ENCODE results near the gene SLC7A8. TPM values are rescaled to one million over a fixed set of nuclear protein-coding genes. Genes with fewer than 3 reads are reported as not detected.

The SLC7A8 gene
- total RNA-seq, 1 experiment from 2014 or later, result 77.9 TPM

- H3K36me3 Mint-ChIP-seq (ENCODE audit: insufficient read depth in 1 of 3, low read depth in 3 of 3), result no peaks in the 10 kb centered on the region; a peak in 1 of 7 replicates
- H3K4me1 Mint-ChIP-seq, result peaks cover 51 to 57% of the 10 kb centered on the region in 2 experiments
- Histone ChIP-seq H2BK120ac (ENCODE audit: low read depth, low read length, poor library complexity, severe bottlenecking) (no peak within 1 kb of the TSS), H3K27ac (ENCODE audit: insufficient read length, low read depth, low read length) (no peak within 1 kb of the TSS), H4K20me1 (ENCODE audit: control insufficient read depth, insufficient read depth, insufficient read length) (no peaks in the 10 kb centered on the region), H3T11ph (ENCODE audit: low read length) (no peak within 1 kb of the TSS), H2AK5ac (ENCODE audit: insufficient read length, low read length) (no peak within 1 kb of the TSS), H4K91ac (ENCODE audit: insufficient read length, low read depth, low read length) (no peak within 1 kb of the TSS), H3K4me2 (ENCODE audit: insufficient read depth, insufficient read length, low read length) (no peak within 1 kb of the TSS), H3K9me3 (ENCODE audit: control insufficient read depth, low read depth, low read length) (no peaks in the 10 kb centered on the region), H2BK20ac (ENCODE audit: low read depth, low read length, poor library complexity, severe bottlenecking) (no peak within 1 kb of the TSS), H3K18ac (ENCODE audit: insufficient read length, low read depth, low read length) (no peak within 1 kb of the TSS), H2BK12ac (ENCODE audit: insufficient read length, low read depth, low read length) (no peak within 1 kb of the TSS), H3K79me1 (ENCODE audit: insufficient read depth, low read depth, low read length, poor library complexity, severe bottlenecking) (no peaks in the 10 kb centered on the region), H3K4me1 (ENCODE audit: insufficient read depth, low read length) (peaks cover 13% of the 10 kb centered on the region), H4K5ac (ENCODE audit: insufficient read length, low read depth, low read length) (no peak within 1 kb of the TSS), H2BK15ac (ENCODE audit: low read depth, low read length) (no peak within 1 kb of the TSS), H3K79me2 (ENCODE audit: insufficient read depth, low read length) (no peaks in the 10 kb centered on the region), H3K23ac (ENCODE audit: insufficient read length, low read depth, low read length) (no peak within 1 kb of the TSS), H3K9ac (ENCODE audit: extremely low read depth, insufficient read length, low read length) (no peak within 1 kb of the TSS), H2AFZ (ENCODE audit: low read length) (no peak within 1 kb of the TSS), H2BK5ac (ENCODE audit: insufficient read length, low read length) (no peak within 1 kb of the TSS), H3K56ac (ENCODE audit: insufficient read length, low read depth, low read length) (no peak within 1 kb of the TSS), H3K23me2 (ENCODE audit: insufficient read length, low read depth, low read length, poor library complexity, severe bottlenecking) (no peaks in the 10 kb centered on the region), H3K27me3 (ENCODE audit: insufficient read depth, low read length) (no peaks in the 10 kb centered on the region), H3K14ac (ENCODE audit: insufficient read depth, low read length) (no peak within 1 kb of the TSS; the same call in 1 of the 2 replicates), H3K4ac (ENCODE audit: low read depth, low read length) (no peak within 1 kb of the TSS), H4K8ac (replicated peaks; ENCODE audit: insufficient read length, low read depth, low read length) (no peak within 1 kb of the TSS)
- no peak for TF ChIP-seq CTCF (conservative IDR thresholded peaks at IDR 0.05)
- H3K4me3 Mint-ChIP-seq, result peak within 1 kb of the TSS in 1 of 2 experiments; percentile 56; a peak in 2 of 5 replicates
- H3K9me3 Mint-ChIP-seq, result no peaks in the 10 kb centered on the region
- peaks cover 28% of the 10 kb centered on the region for H3K27me3 Mint-ChIP-seq (ENCODE audit: low read depth)
- WGBS (ENCODE audit: extremely low coverage, insufficient read length, low lambda C conversion rate), result no CpG with 5 or more reads among the region's 32 CpGs
- peak within 1 kb of the TSS in 1 of 3 experiments; percentile 28; a peak in 1 of 7 replicates for H3K27ac Mint-ChIP-seq
- DNase-seq, result no peak
These were observed 64.7 kb downstream of the SLC7A8 start, which contains the start of gene CEBPE for GRCh38 chr14:23118506-23119362. CEBPE (minus strand) TSS chr14:23119255; CDS start chr14:23119091, 164 bp downstream.

Measured in H9 (cell line).